Glomerular visceral epithelial cell (primary cell): ENCODE results near the gene TRIM37.
"Not testable (repeated sequence)": the region's sequence is repeated elsewhere in the genome, so short reads cannot be mapped to it uniquely, and the experiment has no call there.

ENCODE experiments used
- DNase-seq: peaks from one replicate; pipeline ENCODE4 v3.0.0-alpha.2; 2016; ENCODE audit errors: extremely low spot score

Gene TRIM37

GRCh38 chr17:59106463-59107305 lies at the start of gene TRIM37:
Gene TRIM37, minus strand, starts transcription at chr17:59106880. Its CDS starts 419 bp downstream, at chr17:59106461.
- peak; percentile 99 for DNase-seq

DNA sequence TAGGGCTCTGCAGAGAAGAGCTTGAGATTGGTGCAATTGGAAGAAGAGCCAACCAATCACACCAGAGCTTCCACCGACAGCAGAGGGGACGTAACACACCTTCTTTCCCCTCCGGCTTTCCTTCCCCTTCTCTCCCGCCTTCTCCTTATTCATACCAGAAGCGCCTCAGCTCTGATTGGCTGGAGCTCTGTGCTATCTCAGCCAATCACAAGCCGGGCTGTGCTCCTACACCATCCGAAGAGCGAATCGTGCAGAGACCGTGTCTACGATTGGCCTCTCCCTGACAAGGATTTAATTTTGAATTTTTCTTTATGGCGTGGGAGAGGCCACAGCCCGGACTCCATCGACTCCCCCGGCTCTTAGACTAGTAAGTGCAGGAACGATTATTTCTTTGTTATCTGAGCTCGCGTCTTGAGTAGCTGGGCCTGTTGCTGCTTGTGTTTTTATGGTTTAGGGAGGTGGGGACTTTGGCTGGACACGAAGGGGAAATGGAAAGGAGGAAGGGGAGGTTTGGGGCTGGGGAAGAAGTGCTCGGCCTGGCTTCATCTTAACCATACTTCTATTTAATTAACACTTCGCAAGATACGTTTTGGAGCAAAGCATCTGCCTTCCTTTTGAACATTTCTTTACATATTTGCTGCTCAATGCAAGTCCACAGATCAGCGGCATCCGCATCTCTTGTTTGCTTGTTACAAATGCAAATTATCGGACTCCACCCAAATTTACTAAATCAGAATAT lies 48.9 kb upstream of the TRIM37 start, which contains the start of gene PRR11:
TSS of gene PRR11 (plus strand) at position 308 of the 739 bp plus-strand sequence. CDS start 14,007 bp downstream, outside the sequence.
- peak; percentile 100 for DNase-seq

- DNase-seq: no peak
Observed at GRCh38 chr17:59154721-59155438, 48.2 kb upstream of the TRIM37 start, which contains the start of gene SKA2. Gene SKA2, minus strand, starts transcription at chr17:59155186. Its CDS starts 23 bp downstream, at chr17:59155163.

DNA sequence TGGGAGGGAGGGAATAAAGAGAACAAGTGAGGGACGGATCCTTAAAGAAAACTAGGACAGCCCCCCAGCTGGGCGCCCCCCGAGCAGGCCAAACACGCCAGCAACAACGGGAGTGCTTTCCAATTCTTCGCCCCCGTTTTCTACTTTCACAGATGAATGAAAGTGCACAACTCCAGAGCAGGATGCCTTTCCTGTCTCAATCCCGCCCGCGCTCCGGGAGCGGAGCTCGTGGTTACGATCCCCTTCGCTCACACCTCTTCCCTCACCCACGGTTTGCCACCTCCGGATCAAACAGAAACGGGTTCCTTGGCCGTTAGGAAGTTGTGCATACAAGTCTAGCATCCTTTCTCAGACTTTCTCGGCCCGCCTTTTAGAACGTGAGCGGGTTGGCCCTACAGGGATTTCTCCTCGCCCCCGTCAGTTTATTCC lies 47.6 kb upstream of the TRIM37 start:
- DNase-seq: peak; percentile 61

DNA sequence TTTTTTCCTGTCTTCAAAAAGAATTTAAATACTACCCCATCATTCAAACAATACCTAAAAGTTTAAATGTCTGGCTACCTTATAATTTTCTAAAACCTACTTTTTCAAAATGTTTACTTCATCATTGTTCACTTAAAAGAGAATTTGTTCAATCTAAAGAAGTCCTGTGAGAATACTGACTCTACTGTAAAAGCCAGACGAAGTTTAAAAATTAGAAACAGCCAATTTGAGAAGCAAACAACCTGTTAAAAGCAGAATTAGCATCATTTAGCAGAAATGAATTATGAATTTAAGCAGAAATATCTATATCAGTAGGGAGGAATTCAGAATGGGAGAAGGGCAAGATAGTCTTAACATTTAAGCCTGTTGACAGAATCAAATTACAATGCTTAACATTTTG lies 46.2 kb upstream of the TRIM37 start:
- DNase-seq: no peak

- no peak for DNase-seq
Observed at GRCh38 chr17:59151591-59151990, 44.9 kb upstream of the TRIM37 start.

DNA sequence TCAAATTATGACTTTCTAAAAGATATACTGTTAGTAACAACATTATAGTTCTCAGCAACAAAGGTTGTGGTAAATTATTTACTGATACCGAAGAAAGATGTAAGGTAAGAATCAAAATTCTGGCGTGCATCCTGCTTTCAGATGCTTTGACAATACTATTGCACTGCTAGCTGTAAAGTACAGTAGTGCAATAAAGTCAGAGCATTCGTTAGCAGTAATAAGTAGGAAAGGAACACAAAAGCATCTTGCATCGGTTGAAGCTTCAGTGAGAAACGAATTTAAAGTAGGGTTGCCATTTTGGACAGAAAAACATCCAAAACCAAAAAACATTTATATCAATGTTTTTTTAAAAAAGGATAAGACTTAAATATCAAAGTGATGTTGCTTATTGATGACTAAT lies 44.3 kb upstream of the TRIM37 start:
- DNase-seq: no peak

DNA sequence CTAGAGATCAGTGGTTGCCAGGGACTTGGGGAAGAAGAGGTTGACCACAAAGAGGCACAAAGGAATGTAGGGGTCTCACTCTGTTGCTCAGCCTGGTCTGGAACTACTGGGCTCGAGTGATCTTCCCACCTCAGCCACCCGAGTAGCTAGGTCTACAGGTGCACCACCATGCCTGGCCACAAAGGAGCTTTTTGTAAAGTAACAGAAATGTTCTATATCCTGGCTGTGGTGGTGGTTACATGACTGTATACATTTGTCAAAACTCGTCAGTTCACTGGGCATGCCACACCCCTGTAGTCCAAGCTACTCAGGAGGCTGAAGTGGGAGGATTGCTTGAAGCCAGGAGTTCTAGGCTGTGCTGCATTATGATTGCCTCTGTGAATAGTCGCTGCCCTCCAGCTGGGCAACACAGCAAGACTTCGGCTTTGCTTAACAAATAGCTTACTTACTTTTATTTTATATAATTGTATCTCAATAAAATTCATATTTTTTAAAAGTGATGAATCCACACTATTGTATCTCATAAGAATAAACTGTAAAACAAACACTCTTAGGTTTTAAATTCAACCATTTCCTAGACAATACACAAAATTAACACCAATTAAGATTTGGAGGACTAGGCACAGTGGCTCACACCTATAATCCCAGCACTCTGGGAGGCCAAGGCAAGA lies 43.3 kb upstream of the TRIM37 start:
- peak; percentile 80 for DNase-seq

GRCh38 chr17:59149051-59149450 lies 42.4 kb upstream of the TRIM37 start:
- peak; percentile 49 for DNase-seq

- no peak for DNase-seq
Observed at GRCh38 chr17:59145571-59146096, 39.0 kb upstream of the TRIM37 start.

DNA sequence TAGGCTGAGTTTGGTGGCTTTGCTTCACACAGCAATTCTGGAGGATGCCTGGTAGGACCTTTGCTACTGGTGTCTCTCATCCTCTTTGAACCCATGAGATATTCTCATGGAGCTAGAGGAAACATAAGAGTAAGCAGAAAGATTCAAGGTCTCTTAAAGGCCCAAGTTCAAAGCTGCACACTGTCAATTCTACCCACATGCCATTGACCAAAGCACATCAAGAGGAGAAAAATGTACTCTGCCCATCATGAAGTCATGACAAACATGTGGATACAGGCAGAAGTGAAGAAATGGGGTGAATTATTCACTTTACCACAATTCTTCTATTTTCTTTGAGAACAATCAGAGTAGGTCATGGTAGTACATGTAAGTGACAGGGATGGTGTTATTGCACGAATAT lies 35.2 kb upstream of the TRIM37 start:
- DNase-seq: no peak

GRCh38 chr17:59139939-59140338 lies 33.3 kb upstream of the TRIM37 start:
- no peak for DNase-seq

GRCh38 chr17:59138339-59138738 lies 31.7 kb upstream of the TRIM37 start:
- not testable (repeated sequence) for DNase-seq

DNA sequence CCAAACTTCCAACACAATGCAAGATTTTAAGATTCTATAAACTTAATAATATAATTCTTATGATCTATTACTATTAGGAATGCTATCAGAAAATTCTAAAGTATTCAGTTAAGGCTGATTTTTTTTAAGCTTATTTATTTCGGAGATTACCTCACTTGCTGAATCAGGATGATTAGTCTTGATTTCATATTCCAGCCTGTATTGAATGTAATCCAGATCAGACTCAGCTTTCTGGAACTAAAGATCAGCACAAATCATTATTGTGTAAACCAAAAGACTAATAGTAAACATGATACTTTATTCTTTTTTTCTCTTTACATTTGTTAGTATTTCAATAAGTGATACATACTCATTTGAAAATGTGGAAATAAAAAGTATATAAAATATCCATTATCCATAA lies 24.5 kb upstream of the TRIM37 start:
- no peak for DNase-seq

DNA sequence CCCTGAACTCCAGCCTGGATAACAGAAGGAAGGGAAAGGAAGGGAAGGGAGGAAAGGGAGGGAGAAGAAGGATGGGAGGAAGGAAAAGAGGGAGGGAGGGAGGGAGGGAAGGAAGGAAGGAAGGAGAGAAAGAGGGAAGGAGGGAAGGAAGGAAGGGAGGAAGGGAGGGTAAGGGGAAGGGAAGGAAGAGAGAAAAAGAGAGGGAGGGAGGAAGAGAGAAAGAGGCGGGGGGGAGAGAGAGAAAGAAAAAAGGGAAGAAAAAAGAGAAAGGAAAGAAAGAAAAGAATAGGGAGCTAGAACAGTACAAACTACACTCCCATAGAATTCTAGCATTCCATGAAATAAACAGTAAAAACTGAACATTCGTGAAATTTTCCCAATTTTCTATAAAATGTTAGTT lies 23.1 kb upstream of the TRIM37 start:
- no peak for DNase-seq

DNA sequence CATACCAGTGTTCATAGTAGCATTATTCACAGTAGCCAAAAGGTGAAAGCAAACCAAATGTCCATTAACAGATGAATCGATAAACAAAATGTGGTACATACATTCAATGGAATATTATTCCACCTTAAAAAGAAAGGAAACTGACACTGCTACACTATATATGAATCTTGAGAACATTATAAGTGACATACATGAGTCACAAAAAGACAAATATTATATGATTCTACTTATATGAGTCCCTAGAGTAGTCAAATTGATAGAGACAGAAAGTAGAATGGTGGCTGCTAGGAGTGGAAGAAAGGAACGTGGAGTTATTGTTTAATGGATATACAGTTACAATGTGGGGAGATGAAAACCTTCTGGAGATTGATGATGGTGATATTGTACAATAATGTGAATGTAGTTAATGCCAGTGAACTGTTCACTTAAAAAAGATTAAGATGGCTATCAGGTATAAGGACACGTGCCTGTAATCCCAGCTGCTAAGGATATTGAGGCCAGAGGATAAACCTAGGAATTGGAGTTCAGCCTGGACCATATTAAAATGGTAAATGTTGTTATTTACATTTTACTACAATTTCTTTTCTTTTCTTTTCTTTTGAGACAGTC lies 20.2 kb upstream of the TRIM37 start:
- DNase-seq: no peak

DNA sequence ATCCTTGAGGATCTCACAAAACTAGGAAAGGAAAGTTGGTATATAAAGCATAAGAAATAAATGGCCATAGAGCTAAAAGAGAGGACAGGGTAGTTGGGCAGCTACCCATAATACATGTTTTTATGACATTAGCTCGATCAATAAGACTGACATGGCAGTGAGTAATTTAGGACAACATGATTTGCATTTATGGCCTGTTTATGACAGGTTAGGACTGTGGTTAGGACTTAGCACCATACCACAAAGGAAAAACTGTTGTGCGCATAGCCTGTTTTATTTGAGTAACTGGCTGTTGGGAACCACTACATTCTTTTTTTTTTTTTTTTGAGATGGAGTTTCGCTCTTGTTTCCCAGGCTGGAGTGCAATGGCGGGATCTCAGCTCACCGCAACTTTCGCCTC lies 18.0 kb upstream of the TRIM37 start:
- DNase-seq: no peak

GRCh38 chr17:59121901-59122480 lies 15.3 kb upstream of the TRIM37 start:
- peak; percentile 97 for DNase-seq

GRCh38 chr17:59115474-59115873 lies 8.8 kb upstream of the TRIM37 start:
- DNase-seq: no peak

GRCh38 chr17:59111539-59111938 lies 4.9 kb upstream of the TRIM37 start:
- DNase-seq: no peak
